Trophoblast cell (in vitro differentiated cells and primary cell): ENCODE results near the gene TBX4.

ENCODE experiments used
- DNase-seq, 2 donors: peaks; one replicate each; pipeline ENCODE4 v3.0.0-alpha.2; 2016
- H2AFZ ChIP-seq: 2 replicates; pipeline ENCODE4 v1.6.1; 2013; ENCODE audit warnings: low read length, moderate library complexity, mild to moderate bottlenecking; ENCODE audit not compliant: insufficient read depth, poor library complexity
- H2AK5ac ChIP-seq: 2 replicates; pipeline ENCODE4 v1.6.1; 2013; ENCODE audit warnings: mild to moderate bottlenecking, low read length
- H2BK120ac ChIP-seq: 2 replicates; pipeline ENCODE4 v1.6.1; 2013; ENCODE audit warnings: low read length, mild to moderate bottlenecking, moderate library complexity; ENCODE audit not compliant: insufficient read depth, poor library complexity
- H2BK12ac ChIP-seq: 2 replicates; pipeline ENCODE4 v1.6.1; 2013; ENCODE audit warnings: mild to moderate bottlenecking, low read length, moderate library complexity
- H2BK5ac ChIP-seq: 2 replicates; pipeline ENCODE4 v1.6.1; 2013; ENCODE audit warnings: low read length, low read depth, moderate library complexity, mild to moderate bottlenecking; ENCODE audit not compliant: poor library complexity
- H3K14ac ChIP-seq: 2 replicates; pipeline ENCODE4 v1.6.1; 2013; ENCODE audit warnings: mild to moderate bottlenecking, low read length
- H3K18ac ChIP-seq: 2 replicates; pipeline ENCODE4 v1.6.1; 2013; ENCODE audit warnings: mild to moderate bottlenecking, low read length
- H3K23ac ChIP-seq: 2 replicates; pipeline ENCODE4 v1.6.1; 2013; ENCODE audit warnings: low read length
- H3K27ac ChIP-seq: 2 replicates; pipeline ENCODE4 v1.5.1; 2013; ENCODE audit warnings: low read depth, mild to moderate bottlenecking, inconsistent platforms, low read length, moderate library complexity
- H3K27me3 ChIP-seq: 2 replicates; pipeline ENCODE4 v1.6.1; 2013; ENCODE audit warnings: inconsistent platforms, mild to moderate bottlenecking, low read length, moderate library complexity; ENCODE audit not compliant: insufficient read depth
- H3K36me3 ChIP-seq, 2 experiments: 1 replicate in 1 of 2; 2 replicates in 1 of 2; pipeline ENCODE4 v1.6.1; 2013; ENCODE audit warnings: low read length in 2 of 2, mild to moderate bottlenecking in 2 of 2, moderate library complexity in 1 of 2; ENCODE audit not compliant: insufficient read depth in 2 of 2, control insufficient read depth in 1 of 2
- H3K4ac ChIP-seq: 2 replicates; pipeline ENCODE4 v1.6.1; 2013; ENCODE audit warnings: low read depth, mild to moderate bottlenecking, low read length, moderate library complexity
- H3K4me1 ChIP-seq, 2 experiments: 1 replicate in 1 of 2; 2 replicates in 1 of 2; pipeline ENCODE4 v1.6.1; 2013; ENCODE audit warnings: low read length in 2 of 2, mild to moderate bottlenecking in 2 of 2, moderate library complexity in 1 of 2; ENCODE audit not compliant: insufficient read depth in 2 of 2, control insufficient read depth in 1 of 2
- H3K4me2 ChIP-seq: 2 replicates; pipeline ENCODE4 v1.6.1; 2013; ENCODE audit warnings: inconsistent platforms, mild to moderate bottlenecking, low read length, moderate library complexity
- H3K4me3 ChIP-seq: 2 replicates; pipeline ENCODE4 v1.5.1; 2013; ENCODE audit warnings: mild to moderate bottlenecking, low read depth, low read length, inconsistent platforms
- H3K79me1 ChIP-seq: one replicate; pipeline ENCODE4 v1.6.1; 2013; ENCODE audit warnings: low read length
- H3K79me2 ChIP-seq: 2 replicates; pipeline ENCODE4 v1.6.1; 2013; ENCODE audit warnings: low read length, mild to moderate bottlenecking; ENCODE audit not compliant: control insufficient read depth, insufficient read depth, poor library complexity
- H3K9ac ChIP-seq: 2 replicates; pipeline ENCODE4 v1.6.1; 2013; ENCODE audit warnings: mild to moderate bottlenecking, low read length
- H3K9me3 ChIP-seq: 2 replicates; pipeline ENCODE4 v1.6.1; 2013; ENCODE audit warnings: low read depth, mild to moderate bottlenecking, control low read depth, inconsistent platforms, low read length; ENCODE audit not compliant: insufficient read depth
- H4K12ac ChIP-seq: 2 replicates; pipeline ENCODE4 v1.6.1; 2013; ENCODE audit warnings: low read depth, mild to moderate bottlenecking, low read length, moderate library complexity
- H4K8ac ChIP-seq: 2 replicates; pipeline ENCODE4 v1.6.1; 2013; ENCODE audit warnings: low read depth, mild to moderate bottlenecking, low read length, moderate library complexity
- H4K91ac ChIP-seq: one replicate; pipeline ENCODE4 v1.6.1; 2013; ENCODE audit warnings: low read depth, mild to moderate bottlenecking, low read length, moderate library complexity
- WGBS: extraction: QIAGEN DNeasy Blood & Tissue Kit; methylation state at CpG from one replicate; pipeline ENCODE4 v1.1.7; 2013; ENCODE audit warnings: missing lambda C conversion rate; ENCODE audit not compliant: insufficient read length, insufficient coverage; ENCODE audit errors: extremely low coverage; 5-methylcytosine and 5-hydroxymethylcytosine counted together

TBX4 gene

GRCh38 chr17:61534414-61534813 lies 82.2 kb downstream of the TBX4 start:
- Histone ChIP-seq H3K27me3 (no peaks in the 10 kb centered on the region), H4K91ac (no peak overlapping the region), H3K4me3 (no peak overlapping the region), H3K14ac (no peak overlapping the region), H3K27ac (no peak overlapping the region), H3K9ac (no peak overlapping the region), H3K4me2 (no peak overlapping the region), H4K12ac (no peak overlapping the region), H2AK5ac (no peak overlapping the region), H3K79me2 (no peaks in the 10 kb centered on the region), H4K8ac (no peak overlapping the region), H3K4me1 (no peaks in the 10 kb centered on the region), H3K36me3 (no peaks in the 10 kb centered on the region), H3K9me3 (no peaks in the 10 kb centered on the region), H3K18ac (no peak overlapping the region), H2BK12ac (no peak overlapping the region), H2AFZ (no peak overlapping the region), H3K4ac (no peak overlapping the region), H3K23ac (no peak overlapping the region), H2BK5ac (no peak overlapping the region), H2BK120ac (no peak overlapping the region), H3K79me1 (no peaks in the 10 kb centered on the region)
- WGBS = no CpG with 5 or more reads among the region's 8 CpGs
- no peak for DNase-seq
